SJSA1 (cell line): ENCODE results near the gene KLK14. TPM values are rescaled to one million over a fixed set of nuclear protein-coding genes. Genes with fewer than 3 reads are reported as not detected.

ENCODE experiments used
- DNase-seq, 2 experiments: peaks; one replicate each; pipeline ENCODE4 v3.0.0-alpha.2; 2015 to 2020; ENCODE audit warnings: low spot score in 2 of 2, low read depth in 1 of 2
- H3K27ac ChIP-seq: fragments of 250-450 bp; sonication (Bioruptor Pico); 2 replicates; pipeline ENCODE4 v1.5.1; 2020; ENCODE audit warnings: mild to moderate bottlenecking, moderate library complexity
- H3K27me3 ChIP-seq: fragments of 250-450 bp; sonication (Bioruptor Pico); replicated peaks from 2 replicates; pipeline ENCODE4 v1.5.1; 2020; ENCODE audit warnings: mild to moderate bottlenecking, moderate library complexity
- H3K36me3 ChIP-seq: fragments of 250-450 bp; sonication (Bioruptor Pico); 2 replicates; pipeline ENCODE4 v1.5.1; 2020; ENCODE audit warnings: mild to moderate bottlenecking
- H3K4me1 ChIP-seq: fragments of 250-450 bp; sonication (Bioruptor Pico); replicated peaks from 2 replicates; pipeline ENCODE4 v1.6.1; 2021; ENCODE audit warnings: mild to moderate bottlenecking
- H3K4me3 ChIP-seq: fragments of 250-450 bp; sonication (Bioruptor Pico); 2 replicates; pipeline ENCODE4 v1.5.1; 2020; ENCODE audit warnings: mild to moderate bottlenecking
- H3K9me3 ChIP-seq: fragments of 250-450 bp; sonication (Bioruptor Pico); replicated peaks from 2 replicates; pipeline ENCODE4 v1.5.1; 2020; ENCODE audit warnings: mild to moderate bottlenecking
- total RNA-seq: library from RNA; depleted of rRNA; stranded (reverse); fragments of >200 nt; shearing (Covaris generic); gene quantifications from 2 replicates; pipeline ENCODE4 v1.2.3, GENCODE V29; 2014; rRNA removed

The KLK14 gene
- total RNA-seq, 1 experiment from 2014 or later = not detected

GRCh38 chr19:51031880-51032225 is 50.8 kb downstream of the KLK14 start:
- DNase-seq = no peak
- Histone ChIP-seq H3K9me3 (no peaks in the 10 kb centered on the region), H3K36me3 (no peaks in the 10 kb centered on the region), H3K27me3 (0 out of 2 replicates have a peak, but pooled peaks cover 8% of the 10 kb centered on the region), H3K27ac (no peak overlapping the region), H3K4me3 (no peak overlapping the region), H3K4me1 (no peaks in the 10 kb centered on the region)

GRCh38 chr19:51031220-51031879 is 51.3 kb downstream of the KLK14 start:
- H3K4me1 ChIP-seq = no peaks in the 10 kb centered on the region
- H3K27ac ChIP-seq = no peak overlapping the region
- no peak for DNase-seq
- no peaks in the 10 kb centered on the region for H3K36me3 ChIP-seq
- no peak overlapping the region for H3K4me3 ChIP-seq
- no peaks in the 10 kb centered on the region for H3K9me3 ChIP-seq
- H3K27me3 ChIP-seq = peaks cover 9% of the 10 kb centered on the region

DNA sequence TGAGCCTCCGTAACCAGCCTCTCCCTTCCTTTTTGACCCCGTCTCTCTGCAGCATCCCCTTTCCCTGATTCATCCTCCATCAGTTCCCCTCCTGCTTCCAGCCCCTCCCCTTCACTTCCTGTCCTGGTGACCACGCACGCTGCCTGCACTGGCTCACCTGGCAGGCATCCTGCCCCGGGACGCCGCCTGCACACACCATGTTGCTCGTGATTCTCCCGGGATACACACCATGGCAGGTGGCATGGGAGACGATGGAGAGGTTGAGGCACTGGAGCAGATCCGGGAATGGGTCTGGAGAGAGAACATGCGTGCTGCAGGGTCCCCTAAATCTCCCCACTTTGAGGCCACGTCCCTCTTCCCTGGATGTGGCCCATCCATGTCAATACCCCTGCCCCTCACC is 52.1 kb downstream of the KLK14 start:
- Histone ChIP-seq H3K4me1 (no peaks in the 10 kb centered on the region), H3K36me3 (no peaks in the 10 kb centered on the region), H3K27ac (no peak overlapping the region), H3K9me3 (no peaks in the 10 kb centered on the region), H3K4me3 (no peak overlapping the region), H3K27me3 (peaks cover 17% of the 10 kb centered on the region)
- no peak for DNase-seq

- Histone ChIP-seq H3K4me1 (no peaks in the 10 kb centered on the region), H3K27ac (no peak overlapping the region), H3K9me3 (no peaks in the 10 kb centered on the region), H3K27me3 (peaks cover 18% of the 10 kb centered on the region), H3K36me3 (no peaks in the 10 kb centered on the region), H3K4me3 (no peak overlapping the region)
- DNase-seq = no peak
Observed at GRCh38 chr19:51029718-51030117, 53.0 kb downstream of the KLK14 start.

Other genes starting within 250 kb of the KLK14 start
- gene KLK15, start 249.3 kb downstream of the KLK14 start, total RNA-seq = not detected in 2 replicates
- not detected in 2 replicates for gene KLK3, start 228.0 kb downstream of the KLK14 start, total RNA-seq
- not detected in 2 replicates for gene KLK2, start 209.4 kb downstream of the KLK14 start, total RNA-seq
- gene KLK4, start 171.5 kb downstream of the KLK14 start, total RNA-seq = not detected in 2 replicates
- gene KLK5, start 129.8 kb downstream of the KLK14 start, total RNA-seq = not detected in 2 replicates
- not detected in 2 replicates for gene KLK6, start 113.3 kb downstream of the KLK14 start, total RNA-seq
- gene KLK7, start 99.0 kb downstream of the KLK14 start, total RNA-seq = not detected in 2 replicates
- gene KLK8, start 81.3 kb downstream of the KLK14 start, total RNA-seq = not detected in 2 replicates
- not detected in 2 replicates for gene KLK10, start 63.2 kb downstream of the KLK14 start, total RNA-seq
- gene KLK11, start 56.3 kb downstream of the KLK14 start, total RNA-seq = not detected in 2 replicates
- gene KLK12, start 47.9 kb downstream of the KLK14 start, total RNA-seq = not detected in 2 replicates
- not detected in 2 replicates for gene KLK13, start 17.8 kb downstream of the KLK14 start, total RNA-seq
- 9.1 and 13.3 TPM in 2 replicates for gene CTU1, start 25.5 kb upstream of the KLK14 start, total RNA-seq
- gene SIGLEC9, start 42.0 kb upstream of the KLK14 start, total RNA-seq = not detected in 2 replicates
- not detected in 2 replicates for gene SIGLEC7, start 59.4 kb upstream of the KLK14 start, total RNA-seq
- gene CD33, start 142.2 kb upstream of the KLK14 start, total RNA-seq = not detected in 2 replicates
- not detected in 2 replicates for gene SIGLECL1, start 168.2 kb upstream of the KLK14 start, total RNA-seq
- not detected in 2 replicates for gene IGLON5, start 228.8 kb upstream of the KLK14 start, total RNA-seq